ENCODE results near the gene FBF1. TPM values are rescaled to one million over a fixed set of nuclear protein-coding genes. Genes with fewer than 3 reads are reported as not detected.
A peak's percentile ranks its signal among the peaks of the same experiment; 100 is the strongest.
"Not testable (repeated sequence)": the region's sequence is repeated elsewhere in the genome, so short reads cannot be mapped to it uniquely, and the experiment has no call there.

FBF1 gene
- 19.5 TPM for total RNA-seq

GRCh38 chr17:75940727-75941441 is at the start of gene FBF1:
FBF1 (minus strand) TSS chr17:75941042; CDS start chr17:75938149, 2,893 bp downstream.
- peak; percentile 94 for DNase-seq (ENCODE audit: low spot score)

GRCh38 chr17:75987041-75987440 is 46.2 kb upstream of the FBF1 start:
- no peak for DNase-seq (ENCODE audit: low spot score)

- no peak for DNase-seq (ENCODE audit: low spot score)
Measured at GRCh38 chr17:75985986-75986385, 45.1 kb upstream of the FBF1 start.

GRCh38 chr17:75983501-75984181 is 42.8 kb upstream of the FBF1 start:
- DNase-seq (ENCODE audit: low spot score), result no peak

- DNase-seq (ENCODE audit: low spot score), result no peak
Measured at GRCh38 chr17:75981019-75981615, 40.3 kb upstream of the FBF1 start.

- no peak for DNase-seq (ENCODE audit: low spot score)
Measured at GRCh38 chr17:75980188-75981018, 39.6 kb upstream of the FBF1 start.

GRCh38 chr17:75979705-75980187 is 38.9 kb upstream of the FBF1 start:
- peak; percentile 52 for DNase-seq (ENCODE audit: low spot score)

- peak; percentile 99 for DNase-seq (ENCODE audit: low spot score)
Measured at GRCh38 chr17:75978938-75979704, 38.3 kb upstream of the FBF1 start, which contains the start of the genes ACOX1 and TEN1. ACOX1 (minus strand) TSS chr17:75979166; CDS start chr17:75979073, 93 bp downstream. TEN1 (plus strand) TSS chr17:75979240; CDS start chr17:75986193, 6,953 bp downstream.

GRCh38 chr17:75976175-75976848 is 35.5 kb upstream of the FBF1 start:
- no peak for DNase-seq (ENCODE audit: low spot score)

GRCh38 chr17:75975757-75976174 is 34.9 kb upstream of the FBF1 start:
- DNase-seq (ENCODE audit: low spot score), result no peak

GRCh38 chr17:75975187-75975586 is 34.3 kb upstream of the FBF1 start:
- DNase-seq (ENCODE audit: low spot score), result not testable (repeated sequence)

- no peak for DNase-seq (ENCODE audit: low spot score)
Measured at GRCh38 chr17:75970626-75971025, 29.8 kb upstream of the FBF1 start.

- DNase-seq (ENCODE audit: low spot score), result no peak
Measured at GRCh38 chr17:75970011-75970523, 29.2 kb upstream of the FBF1 start.

- DNase-seq (ENCODE audit: low spot score), result not testable (repeated sequence)
Measured at GRCh38 chr17:75969044-75969443, 28.2 kb upstream of the FBF1 start.

GRCh38 chr17:75965468-75965867 is 24.6 kb upstream of the FBF1 start:
- DNase-seq (ENCODE audit: low spot score), result no peak

GRCh38 chr17:75959839-75960511 is 19.1 kb upstream of the FBF1 start:
- DNase-seq (ENCODE audit: low spot score), result no peak

- DNase-seq (ENCODE audit: low spot score), result no peak
Measured at GRCh38 chr17:75959051-75959838, 18.4 kb upstream of the FBF1 start.

GRCh38 chr17:75950855-75951554 is 10.2 kb upstream of the FBF1 start:
- no peak for DNase-seq (ENCODE audit: low spot score)

All from ureter (tissue), 1 donor.